ENCODE measurements around the gene ZNF143.
"Not testable (repeated sequence)": the region's sequence is repeated elsewhere in the genome, so short reads cannot be mapped to it uniquely, and the experiment has no call there.

ZNF143 gene

DNA sequence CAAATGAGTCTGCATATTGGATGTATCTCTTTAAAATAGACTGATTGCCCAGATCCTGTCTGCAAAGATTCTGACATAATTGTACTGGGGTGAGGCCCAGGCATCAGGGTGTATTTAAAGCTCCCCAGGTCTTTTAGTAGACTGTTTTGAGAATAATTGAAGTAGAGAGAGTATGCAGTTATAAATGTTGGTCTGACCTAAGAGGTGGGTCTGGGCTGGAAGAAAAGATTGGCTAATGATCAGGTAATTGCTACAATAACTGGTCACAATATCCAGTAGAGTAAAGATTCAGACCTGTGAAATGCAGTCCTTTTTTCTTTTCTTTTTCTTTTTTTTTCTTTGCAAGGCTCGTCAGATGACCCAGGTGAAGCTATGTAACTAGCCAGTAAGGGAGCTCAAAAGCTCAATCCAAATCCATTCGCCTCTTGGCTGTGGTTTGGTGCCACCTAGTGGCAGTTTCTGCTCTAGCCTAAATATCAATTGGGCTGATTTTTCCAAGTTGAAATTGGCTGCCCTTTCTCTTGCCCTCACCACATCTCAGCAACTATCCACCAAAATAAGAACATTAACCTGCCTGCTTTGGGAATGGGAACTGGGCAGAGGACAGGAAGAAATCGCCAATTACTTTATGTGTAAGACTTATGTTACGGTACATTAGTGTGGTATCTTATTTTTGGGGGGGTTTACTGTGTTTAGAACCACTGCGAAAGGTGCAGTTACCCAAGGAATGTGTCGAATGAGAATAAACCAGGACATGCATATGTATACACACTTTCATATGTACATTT is 45.9 kb downstream of the ZNF143 start:
- Histone ChIP-seq H3K27me3 (ENCODE audit: low read depth, low read length) (no peaks in the 10 kb centered on the region), H3K36me3 (ENCODE audit: control insufficient read depth in 1 of 2, insufficient read depth in 2 of 2, low read length in 2 of 2) (peaks cover 7 to 22% of the 10 kb centered on the region in 2 donors)

GRCh38 chr11:9507277-9507580 is 46.4 kb downstream of the ZNF143 start:
- Histone ChIP-seq H3K27me3 (ENCODE audit: low read depth, low read length) (no peaks in the 10 kb centered on the region), H3K36me3 (ENCODE audit: control insufficient read depth in 1 of 2, insufficient read depth in 2 of 2, low read length in 2 of 2) (peaks cover 6 to 24% of the 10 kb centered on the region in 2 donors), H3K9me3 (ENCODE audit: control insufficient read depth in 1 of 2, low read length in 2 of 2) (no peaks in the 10 kb centered on the region), H3K27ac (ENCODE audit: low read length) (no peak overlapping the region), H3K4me1 (ENCODE audit: control insufficient read depth in 1 of 2, insufficient read depth in 2 of 2, low read length in 2 of 2) (peaks cover 4 to 6% of the 10 kb centered on the region in 2 donors), H3K4me3 (ENCODE audit: low read depth in 1 of 2, low read length in 2 of 2) (no peak overlapping the region)

More for the DNA sequence above, 45.9 kb downstream of the ZNF143 start:
- no peak overlapping the region for H3K27ac ChIP-seq (ENCODE audit: low read length)
- H3K9me3 ChIP-seq (ENCODE audit: control insufficient read depth in 1 of 2, low read length in 2 of 2): no peaks in the 10 kb centered on the region
- H3K4me1 ChIP-seq (ENCODE audit: control insufficient read depth in 1 of 2, insufficient read depth in 2 of 2, low read length in 2 of 2): peaks cover 4 to 6% of the 10 kb centered on the region in 2 donors
- no peak overlapping the region for H3K4me3 ChIP-seq (ENCODE audit: low read depth in 1 of 2, low read length in 2 of 2)

GRCh38 chr11:9509041-9509440 is 48.2 kb downstream of the ZNF143 start:
- Histone ChIP-seq H3K36me3 (ENCODE audit: control insufficient read depth in 1 of 2, insufficient read depth in 2 of 2, low read length in 2 of 2) (peaks cover 22 to 34% of the 10 kb centered on the region in 2 donors), H3K9me3 (ENCODE audit: control insufficient read depth in 1 of 2, low read length in 2 of 2) (no peaks in the 10 kb centered on the region), H3K27ac (ENCODE audit: low read length) (no peak overlapping the region), H3K27me3 (ENCODE audit: low read depth, low read length) (no peaks in the 10 kb centered on the region), H3K4me1 (ENCODE audit: control insufficient read depth in 1 of 2, insufficient read depth in 2 of 2, low read length in 2 of 2) (peaks cover 4 to 6% of the 10 kb centered on the region in 2 donors), H3K4me3 (ENCODE audit: low read depth in 1 of 2, low read length in 2 of 2) (no peak overlapping the region)

DNA sequence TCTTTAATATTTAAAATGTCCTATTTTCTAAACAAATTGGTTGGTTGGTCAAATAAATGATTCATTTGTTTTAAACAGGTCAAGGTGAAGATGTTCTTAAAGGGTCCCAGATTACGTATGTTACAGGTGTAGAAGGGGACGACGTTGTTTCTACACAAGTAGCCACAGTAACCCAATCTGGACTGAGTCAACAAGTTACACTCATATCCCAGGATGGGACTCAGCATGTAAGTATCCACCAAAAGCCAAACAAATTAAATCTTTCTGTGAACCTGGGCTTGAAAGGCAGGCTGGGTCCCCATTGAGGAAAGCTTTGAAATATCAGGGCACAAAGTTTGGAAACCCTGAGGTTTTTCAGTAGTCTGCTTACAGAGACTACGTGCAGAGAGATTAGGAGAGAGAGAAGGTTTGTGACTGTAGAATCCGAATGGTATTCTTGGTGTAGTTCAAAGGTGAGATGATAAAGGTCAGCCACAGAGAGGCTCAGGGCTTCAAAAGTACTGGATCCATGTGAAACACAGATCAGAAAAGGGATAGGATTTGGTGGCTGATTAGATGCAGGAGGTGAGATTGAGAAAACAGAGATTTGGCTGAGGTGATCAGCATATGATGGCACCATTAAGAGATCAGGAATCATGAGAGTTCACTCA is 51.7 kb downstream of the ZNF143 start:
- H3K36me3 ChIP-seq (ENCODE audit: control insufficient read depth in 1 of 2, insufficient read depth in 2 of 2, low read length in 2 of 2): peaks cover 37 to 49% of the 10 kb centered on the region in 2 donors
- H3K4me3 ChIP-seq (ENCODE audit: low read depth in 1 of 2, low read length in 2 of 2): no peak overlapping the region
- H3K4me1 ChIP-seq (ENCODE audit: control insufficient read depth in 1 of 2, insufficient read depth in 2 of 2, low read length in 2 of 2): no peaks in the 10 kb centered on the region
- H3K9me3 ChIP-seq (ENCODE audit: control insufficient read depth in 1 of 2, low read length in 2 of 2): no peaks in the 10 kb centered on the region
- H3K27ac ChIP-seq (ENCODE audit: low read length): no peak overlapping the region
- H3K27me3 ChIP-seq (ENCODE audit: low read depth, low read length): no peaks in the 10 kb centered on the region

DNA sequence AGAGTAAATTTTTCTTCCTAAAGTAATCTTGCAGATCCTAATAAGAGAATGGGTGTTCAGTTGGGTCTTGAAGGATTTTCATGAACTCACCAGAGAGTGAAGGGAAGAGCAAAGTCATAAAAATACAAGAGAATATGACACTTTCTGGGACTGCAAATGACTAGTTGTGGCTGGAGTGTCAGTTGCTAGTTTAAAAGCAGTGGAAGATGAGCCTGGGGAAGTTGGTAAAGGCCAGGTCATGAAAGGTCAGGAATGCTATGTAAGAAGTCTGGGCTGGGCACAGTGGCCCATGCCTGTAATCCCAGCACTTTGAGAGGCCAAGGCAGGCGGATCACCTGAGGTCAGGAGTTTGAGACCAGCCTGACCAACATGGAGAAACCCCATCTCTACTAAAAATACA is 53.8 kb downstream of the ZNF143 start:
- not testable (repeated sequence) for H3K4me3 ChIP-seq (ENCODE audit: low read depth in 1 of 2, low read length in 2 of 2); H3K27ac ChIP-seq (ENCODE audit: low read length); H3K4me1 ChIP-seq (ENCODE audit: control insufficient read depth in 1 of 2, insufficient read depth in 2 of 2, low read length in 2 of 2); H3K27me3 ChIP-seq (ENCODE audit: low read depth, low read length); H3K9me3 ChIP-seq (ENCODE audit: control insufficient read depth in 1 of 2, low read length in 2 of 2)
- peaks cover 30 to 38% of the 10 kb centered on the region in 2 donors for H3K36me3 ChIP-seq (ENCODE audit: control insufficient read depth in 1 of 2, insufficient read depth in 2 of 2, low read length in 2 of 2)

DNA sequence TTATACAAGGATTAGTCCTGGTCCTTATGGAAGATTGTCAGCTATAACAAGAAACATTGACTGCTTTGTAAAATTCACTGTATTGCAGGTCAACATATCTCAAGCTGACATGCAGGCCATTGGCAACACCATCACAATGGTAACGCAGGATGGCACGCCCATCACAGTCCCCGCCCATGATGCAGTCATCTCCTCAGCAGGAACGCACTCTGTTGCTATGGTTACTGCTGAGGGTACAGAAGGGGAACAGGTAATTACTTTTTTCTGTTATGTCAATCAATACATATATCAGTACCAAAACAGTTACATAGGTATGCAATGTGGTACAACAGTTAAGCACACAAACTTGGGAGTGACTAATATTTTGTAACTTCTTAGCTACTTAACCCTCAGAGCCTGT is 55.3 kb downstream of the ZNF143 start:
- no peaks in the 10 kb centered on the region for H3K9me3 ChIP-seq (ENCODE audit: control insufficient read depth in 1 of 2, low read length in 2 of 2)
- no peaks in the 10 kb centered on the region for H3K27me3 ChIP-seq (ENCODE audit: low read depth, low read length)
- H3K27ac ChIP-seq (ENCODE audit: low read length): no peak overlapping the region
- peaks cover 30 to 34% of the 10 kb centered on the region in 2 donors for H3K36me3 ChIP-seq (ENCODE audit: control insufficient read depth in 1 of 2, insufficient read depth in 2 of 2, low read length in 2 of 2)
- H3K4me3 ChIP-seq (ENCODE audit: low read depth in 1 of 2, low read length in 2 of 2): no peak overlapping the region
- H3K4me1 ChIP-seq (ENCODE audit: control insufficient read depth in 1 of 2, insufficient read depth in 2 of 2, low read length in 2 of 2): no peaks in the 10 kb centered on the region

DNA sequence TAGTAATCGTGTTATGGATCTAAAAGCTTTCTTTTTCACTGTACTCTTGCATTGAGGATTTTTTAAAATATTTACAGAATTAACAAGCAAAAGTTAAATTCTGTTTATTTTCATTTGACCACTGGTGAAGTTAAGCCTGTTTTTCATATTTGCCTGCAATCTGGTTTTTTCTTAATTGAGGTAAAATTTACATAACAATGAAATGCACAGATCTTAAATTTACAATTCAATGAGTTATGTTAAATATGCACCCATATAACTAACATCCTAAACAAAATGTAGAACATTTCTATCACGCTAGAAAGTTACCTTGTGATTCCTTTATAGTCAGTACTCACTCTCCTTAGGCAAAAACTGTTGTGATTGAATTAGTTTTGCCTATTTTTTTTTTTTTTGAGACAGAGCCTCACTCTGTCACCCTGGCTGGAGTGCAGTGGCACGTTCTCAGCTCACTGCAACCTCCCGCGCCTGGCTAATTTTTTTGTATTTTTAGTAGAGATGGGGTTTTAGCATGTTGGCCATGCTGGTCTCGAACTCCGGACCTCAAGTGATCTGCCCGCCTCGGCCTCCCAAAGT is 58.1 kb downstream of the ZNF143 start:
- Histone ChIP-seq H3K36me3 (ENCODE audit: control insufficient read depth in 1 of 2, insufficient read depth in 2 of 2, low read length in 2 of 2) (peaks cover 16 to 17% of the 10 kb centered on the region in 2 donors), H3K4me1 (ENCODE audit: control insufficient read depth in 1 of 2, insufficient read depth in 2 of 2, low read length in 2 of 2) (no peaks in the 10 kb centered on the region), H3K27me3 (ENCODE audit: low read depth, low read length) (no peaks in the 10 kb centered on the region), H3K9me3 (ENCODE audit: control insufficient read depth in 1 of 2, low read length in 2 of 2) (no peaks in the 10 kb centered on the region), H3K4me3 (ENCODE audit: low read depth in 1 of 2, low read length in 2 of 2) (no peak overlapping the region), H3K27ac (ENCODE audit: low read length) (no peak overlapping the region)

GRCh38 chr11:9524001-9524400 is 63.2 kb downstream of the ZNF143 start:
- H3K27ac ChIP-seq (ENCODE audit: low read length): no peak overlapping the region
- H3K36me3 ChIP-seq (ENCODE audit: control insufficient read depth in 1 of 2, insufficient read depth in 2 of 2, low read length in 2 of 2): peaks cover 0 to 13% of the 10 kb centered on the region in 2 donors

DNA sequence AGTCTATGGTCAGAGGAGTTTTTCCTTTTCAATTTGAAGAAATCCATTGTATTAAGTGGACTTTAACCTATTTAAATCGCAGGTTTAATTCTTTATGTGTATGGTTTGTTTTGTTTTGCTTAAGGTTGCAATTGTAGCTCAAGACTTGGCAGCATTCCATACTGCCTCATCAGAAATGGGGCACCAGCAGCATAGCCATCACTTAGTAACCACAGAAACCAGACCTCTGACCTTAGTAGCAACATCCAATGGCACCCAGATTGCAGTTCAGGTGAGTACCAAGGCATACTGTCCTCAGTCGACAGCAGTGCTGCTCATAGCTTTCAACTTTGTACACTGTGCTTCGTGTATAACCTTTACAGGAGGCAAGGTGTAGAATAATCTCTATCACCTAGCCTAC is 64.3 kb downstream of the ZNF143 start:
- Histone ChIP-seq H3K36me3 (ENCODE audit: control insufficient read depth in 1 of 2, insufficient read depth in 2 of 2, low read length in 2 of 2) (peaks cover 0 to 13% of the 10 kb centered on the region in 2 donors), H3K4me1 (ENCODE audit: control insufficient read depth in 1 of 2, insufficient read depth in 2 of 2, low read length in 2 of 2) (peaks cover 23 to 24% of the 10 kb centered on the region in 2 donors), H3K4me3 (ENCODE audit: low read depth in 1 of 2, low read length in 2 of 2) (no peak overlapping the region), H3K27ac (ENCODE audit: low read length) (no peak overlapping the region), H3K27me3 (ENCODE audit: low read depth, low read length) (no peaks in the 10 kb centered on the region), H3K9me3 (ENCODE audit: control insufficient read depth in 1 of 2, low read length in 2 of 2) (no peaks in the 10 kb centered on the region)

More at GRCh38 chr11:9524001-9524400, 63.2 kb downstream of the ZNF143 start:
- Histone ChIP-seq H3K4me1 (ENCODE audit: control insufficient read depth in 1 of 2, insufficient read depth in 2 of 2, low read length in 2 of 2) (peaks cover 12 to 13% of the 10 kb centered on the region in 2 donors), H3K9me3 (ENCODE audit: control insufficient read depth in 1 of 2, low read length in 2 of 2) (no peaks in the 10 kb centered on the region), H3K27me3 (ENCODE audit: low read depth, low read length) (no peaks in the 10 kb centered on the region), H3K4me3 (ENCODE audit: low read depth in 1 of 2, low read length in 2 of 2) (no peak overlapping the region)

DNA sequence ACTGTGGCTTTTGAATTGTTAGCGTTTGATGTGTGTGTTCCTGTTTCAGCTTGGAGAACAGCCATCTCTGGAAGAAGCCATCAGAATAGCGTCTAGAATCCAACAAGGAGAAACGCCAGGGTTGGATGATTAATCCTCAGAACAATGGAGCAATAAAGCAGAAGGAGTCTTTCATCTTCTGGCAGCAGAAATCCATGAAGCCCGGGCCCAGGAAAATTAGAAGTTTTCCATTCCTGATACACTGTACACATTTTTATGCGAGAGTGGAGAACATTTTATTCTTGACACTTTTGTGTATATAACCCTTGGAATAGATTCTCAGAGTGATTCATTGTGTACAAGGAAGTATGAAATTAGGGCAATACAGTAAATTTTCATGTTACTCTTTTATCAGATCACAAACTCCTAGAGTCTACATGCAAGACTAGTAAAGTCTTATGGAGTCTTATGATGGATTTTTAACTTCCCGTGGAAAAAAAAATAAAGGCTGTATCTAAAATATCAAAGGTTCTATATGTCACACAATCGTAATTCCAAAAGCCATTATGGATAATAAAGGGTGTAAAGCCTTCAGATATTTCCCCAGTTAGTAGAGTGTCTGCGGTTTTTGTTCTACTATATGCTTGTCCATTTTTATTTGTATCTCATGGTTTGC is 66.8 kb downstream of the ZNF143 start:
- Histone ChIP-seq H3K4me3 (ENCODE audit: low read depth in 1 of 2, low read length in 2 of 2) (peak overlapping the region in 1 of 2 donors; percentile 21), H3K4me1 (ENCODE audit: control insufficient read depth in 1 of 2, insufficient read depth in 2 of 2, low read length in 2 of 2) (peaks cover 24 to 26% of the 10 kb centered on the region in 2 donors), H3K36me3 (ENCODE audit: control insufficient read depth in 1 of 2, insufficient read depth in 2 of 2, low read length in 2 of 2) (peaks cover 0 to 13% of the 10 kb centered on the region in 2 donors), H3K9me3 (ENCODE audit: control insufficient read depth in 1 of 2, low read length in 2 of 2) (no peaks in the 10 kb centered on the region), H3K27ac (ENCODE audit: low read length) (peak overlapping the region; percentile 58), H3K27me3 (ENCODE audit: low read depth, low read length) (no peaks in the 10 kb centered on the region)

GRCh38 chr11:9528136-9528501 is 67.3 kb downstream of the ZNF143 start:
- Histone ChIP-seq H3K27ac (ENCODE audit: low read length) (peak overlapping the region; percentile 58), H3K4me1 (ENCODE audit: control insufficient read depth in 1 of 2, insufficient read depth in 2 of 2, low read length in 2 of 2) (peaks cover 24 to 26% of the 10 kb centered on the region in 2 donors), H3K9me3 (ENCODE audit: control insufficient read depth in 1 of 2, low read length in 2 of 2) (no peaks in the 10 kb centered on the region)

More at GRCh38 chr11:9528136-9528501, 67.3 kb downstream of the ZNF143 start:
- Histone ChIP-seq H3K4me3 (ENCODE audit: low read depth in 1 of 2, low read length in 2 of 2) (no peak overlapping the region), H3K27me3 (ENCODE audit: low read depth, low read length) (no peaks in the 10 kb centered on the region), H3K36me3 (ENCODE audit: control insufficient read depth in 1 of 2, insufficient read depth in 2 of 2, low read length in 2 of 2) (peaks cover 0 to 13% of the 10 kb centered on the region in 2 donors)
